WTC11 (cell line): ENCODE measurements around the gene ANP32E. TPM values are rescaled to one million over a fixed set of nuclear protein-coding genes. Genes with fewer than 3 reads are reported as not detected.

ENCODE experiments used
- ATAC-seq: fragments of 200-7000 bp; cut with Tn5 transposase; 2 replicates; pipeline ENCODE4 v1.10.0; 2021; ENCODE audit warnings: mild to moderate bottlenecking, moderate library complexity
- CTCF ChIA-PET: fragments of 300-600 bp; sonication (Branson Sonifier 250); formaldehyde crosslinking; loops from one replicate; lab custom pipeline; 2021; ENCODE audit warnings: antibody characterized with exemption; lab: Charles Lee
- POLR2A ChIA-PET: fragments of 350-600 bp; sonication (Branson Sonifier 250); formaldehyde crosslinking; loops from one replicate; lab custom pipeline; 2021; ENCODE audit warnings: antibody characterized with exemption; lab: Charles Lee
- DNase-seq: peaks from one replicate; pipeline ENCODE4 v3.0.0; 2021; ENCODE audit warnings: low spot score
- H3K27ac Mint-ChIP-seq: 2 replicates; pipeline ENCODE4 v1.8.0; 2021; ENCODE audit warnings: mixed read lengths
- H3K27me3 Mint-ChIP-seq: 2 replicates; pipeline ENCODE4 v1.8.0; 2021; ENCODE audit warnings: low read depth, mild to moderate bottlenecking, moderate library complexity, mixed read lengths
- H3K36me3 Mint-ChIP-seq: 2 replicates; pipeline ENCODE4 v1.8.0; 2021; ENCODE audit warnings: mixed read lengths
- H3K4me1 Mint-ChIP-seq: 2 replicates; pipeline ENCODE4 v1.8.0; 2022; ENCODE audit warnings: mixed read lengths
- H3K4me3 Mint-ChIP-seq: 2 replicates; pipeline ENCODE4 v1.8.0; 2021; ENCODE audit warnings: mild to moderate bottlenecking, moderate library complexity, mixed read lengths
- H3K9me3 Mint-ChIP-seq: 2 replicates; pipeline ENCODE4 v1.8.0; 2021; ENCODE audit warnings: mixed read lengths
- CREB1 ChIP-seq: sonication (generic); formaldehyde crosslinking; IDR thresholded peaks from 2 replicates; pipeline ENCODE4 v1.8.0; 2023; ENCODE audit warnings: mild to moderate bottlenecking, missing genetic modification reagents
- EMX1 ChIP-seq: fragments of 250-450 bp; sonication (Bioruptor Pico); IDR thresholded peaks from 2 replicates; pipeline ENCODE4 v1.8.0; 2021; ENCODE audit warnings: mild to moderate bottlenecking
- ESRRA ChIP-seq: sonication (generic); formaldehyde crosslinking; IDR thresholded peaks from 2 replicates; pipeline ENCODE4 v1.8.1; 2022; ENCODE audit warnings: mild to moderate bottlenecking, missing genetic modification reagents, borderline replicate concordance
- GABPB1 ChIP-seq: sonication (generic); formaldehyde crosslinking; IDR thresholded peaks from 2 replicates; pipeline ENCODE4 v1.8.1; 2023; ENCODE audit warnings: mild to moderate bottlenecking, missing genetic modification reagents
- GRHL2 ChIP-seq: fragments of 250-450 bp; sonication (Bioruptor Pico); IDR thresholded peaks from 2 replicates; pipeline ENCODE4 v1.8.0; 2022; ENCODE audit warnings: mild to moderate bottlenecking, moderate library complexity; ENCODE audit not compliant: insufficient replicate concordance, severe bottlenecking
- IRF2 ChIP-seq: sonication (generic); formaldehyde crosslinking; IDR thresholded peaks from 2 replicates; pipeline ENCODE4 v1.8.0; 2022; ENCODE audit warnings: low read depth, missing genetic modification reagents, borderline replicate concordance
- KAT7 ChIP-seq: sonication (generic); formaldehyde crosslinking; IDR thresholded peaks from 2 replicates; pipeline ENCODE4 v1.8.1; 2023; ENCODE audit warnings: missing genetic modification reagents, mild to moderate bottlenecking, borderline replicate concordance
- NR1H2 ChIP-seq: sonication (generic); formaldehyde crosslinking; IDR thresholded peaks from 2 replicates; pipeline ENCODE4 v1.9.0; 2021; ENCODE audit warnings: mild to moderate bottlenecking, moderate library complexity, missing genetic modification reagents
- RELA ChIP-seq: sonication (generic); formaldehyde crosslinking; IDR thresholded peaks from 2 replicates; pipeline ENCODE4 v1.8.1; 2022; ENCODE audit warnings: missing genetic modification reagents, mild to moderate bottlenecking, borderline replicate concordance
- ZNF317 ChIP-seq: sonication (generic); formaldehyde crosslinking; IDR thresholded peaks from 2 replicates; pipeline ENCODE4 v1.8.1; 2023; ENCODE audit warnings: low read depth, mild to moderate bottlenecking, moderate library complexity, missing genetic modification reagents, borderline replicate concordance
- ZNF423 ChIP-seq: fragments of 250-450 bp; sonication (Bioruptor Pico); IDR thresholded peaks from 2 replicates; pipeline ENCODE4 v2.1.2; 2022; ENCODE audit warnings: mild to moderate bottlenecking, moderate library complexity
- ZNF671 ChIP-seq: fragments of 250-450 bp; sonication (Bioruptor Pico); IDR thresholded peaks from 2 replicates; pipeline ENCODE4 v1.8.0; 2021; ENCODE audit warnings: mild to moderate bottlenecking
- total RNA-seq: library from RNA; stranded (reverse); gene quantifications from 3 replicates; pipeline ENCODE4 v1.2.3, GENCODE V29; 2021
- TF ChIP-seq, protein P1 (sequence below): sonication (generic); formaldehyde crosslinking; IDR thresholded peaks from 2 replicates; pipeline ENCODE4 v1.8.1; 2022; ENCODE audit warnings: mild to moderate bottlenecking, moderate library complexity, missing genetic modification reagents
- TF ChIP-seq, protein P2 (sequence below): fragments of 250-450 bp; sonication (Bioruptor Pico); IDR thresholded peaks from 2 replicates; pipeline ENCODE4 v1.8.0; 2021; ENCODE audit warnings: mild to moderate bottlenecking
- TF ChIP-seq, protein P3 (sequence below): sonication (generic); formaldehyde crosslinking; IDR thresholded peaks from 2 replicates; pipeline ENCODE4 v1.8.0; 2022; ENCODE audit warnings: mild to moderate bottlenecking, missing genetic modification reagents
- TF ChIP-seq, protein P4 (sequence below): fragments of 200-600 bp; IDR thresholded peaks from 2 replicates; pipeline ENCODE4 v1.8.0; 2022; ENCODE audit warnings: antibody characterized with exemption
- TF ChIP-seq, protein P5 (sequence below): fragments of 250-450 bp; sonication (Bioruptor Pico); IDR thresholded peaks from 2 replicates; pipeline ENCODE4 v1.9.0; 2021; ENCODE audit warnings: mild to moderate bottlenecking, borderline replicate concordance
- TF ChIP-seq, protein P6 (sequence below): sonication (generic); formaldehyde crosslinking; IDR thresholded peaks from 2 replicates; pipeline ENCODE4 v1.8.1; 2022; ENCODE audit warnings: missing genetic modification reagents, borderline replicate concordance

Gene ANP32E
- total RNA-seq, 1 experiment from 2014 or later, result 119 TPM

DNA sequence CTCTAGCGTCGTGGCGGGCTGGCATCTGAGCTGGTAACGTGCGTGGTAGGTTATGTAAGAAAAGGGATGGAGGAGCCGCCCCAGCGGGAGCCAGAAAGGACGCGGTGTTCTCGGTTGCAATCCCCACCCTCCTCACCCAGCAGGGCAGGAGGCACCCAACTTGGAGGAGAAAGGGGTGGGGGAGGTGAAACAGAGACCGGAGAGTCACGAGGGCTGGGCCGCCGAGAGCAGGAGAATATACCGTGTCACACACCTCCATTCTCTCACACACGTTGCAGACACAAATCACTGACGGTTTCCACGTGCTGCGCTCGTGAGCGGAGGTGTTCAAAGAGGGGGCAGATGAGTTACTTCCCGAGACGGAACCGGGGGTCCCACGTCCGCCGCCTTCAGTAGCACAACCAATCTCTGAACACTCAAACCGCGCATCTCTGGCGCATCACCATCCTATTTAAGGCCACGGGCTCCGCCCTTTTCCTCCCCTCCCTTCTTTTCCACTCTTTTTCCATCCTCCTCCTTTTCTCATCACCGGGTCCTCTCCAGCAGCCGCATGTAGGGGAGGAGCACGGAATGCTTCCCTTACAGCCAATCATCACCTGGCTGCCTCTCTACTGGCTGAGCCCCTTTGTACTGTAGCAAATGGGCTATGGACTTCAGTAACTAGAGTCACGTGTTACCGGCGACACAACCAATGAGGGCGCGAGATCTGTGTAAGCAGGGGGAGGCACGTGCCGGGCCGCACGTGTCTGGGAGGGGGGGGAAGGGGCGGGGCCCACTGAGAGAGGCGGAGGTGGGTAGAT, 46.0 kb upstream of the ANP32E start, which contains the start of gene CIART (continued):
- TF ChIP-seq ZNF317 (CRISPR knock-in tag) (no peak), CREB1 (CRISPR knock-in tag) (peak; percentile 50; the same call in 1 of the 2 replicates), ZNF423 (CRISPR knock-in tag) (0 out of 2 replicates have a peak, but pooled peaks have one; percentile 17), ESRRA (CRISPR knock-in tag) (0 out of 2 replicates have a peak, but pooled peaks have one; percentile 29), GABPB1 (no peak), ZNF671 (CRISPR knock-in tag) (no peak), KAT7 (no peak)
- TF ChIP-seq, protein P1, sequence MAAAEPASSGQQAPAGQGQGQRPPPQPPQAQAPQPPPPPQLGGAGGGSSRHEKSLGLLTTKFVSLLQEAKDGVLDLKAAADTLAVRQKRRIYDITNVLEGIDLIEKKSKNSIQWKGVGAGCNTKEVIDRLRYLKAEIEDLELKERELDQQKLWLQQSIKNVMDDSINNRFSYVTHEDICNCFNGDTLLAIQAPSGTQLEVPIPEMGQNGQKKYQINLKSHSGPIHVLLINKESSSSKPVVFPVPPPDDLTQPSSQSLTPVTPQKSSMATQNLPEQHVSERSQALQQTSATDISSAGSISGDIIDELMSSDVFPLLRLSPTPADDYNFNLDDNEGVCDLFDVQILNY (CRISPR knock-in tag), result peak; percentile 44; the same call in 1 of the 2 replicates
- TF ChIP-seq, protein P2, sequence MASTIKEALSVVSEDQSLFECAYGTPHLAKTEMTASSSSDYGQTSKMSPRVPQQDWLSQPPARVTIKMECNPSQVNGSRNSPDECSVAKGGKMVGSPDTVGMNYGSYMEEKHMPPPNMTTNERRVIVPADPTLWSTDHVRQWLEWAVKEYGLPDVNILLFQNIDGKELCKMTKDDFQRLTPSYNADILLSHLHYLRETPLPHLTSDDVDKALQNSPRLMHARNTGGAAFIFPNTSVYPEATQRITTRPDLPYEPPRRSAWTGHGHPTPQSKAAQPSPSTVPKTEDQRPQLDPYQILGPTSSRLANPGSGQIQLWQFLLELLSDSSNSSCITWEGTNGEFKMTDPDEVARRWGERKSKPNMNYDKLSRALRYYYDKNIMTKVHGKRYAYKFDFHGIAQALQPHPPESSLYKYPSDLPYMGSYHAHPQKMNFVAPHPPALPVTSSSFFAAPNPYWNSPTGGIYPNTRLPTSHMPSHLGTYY (CRISPR knock-in tag), result no peak
- TF ChIP-seq, protein P3, sequence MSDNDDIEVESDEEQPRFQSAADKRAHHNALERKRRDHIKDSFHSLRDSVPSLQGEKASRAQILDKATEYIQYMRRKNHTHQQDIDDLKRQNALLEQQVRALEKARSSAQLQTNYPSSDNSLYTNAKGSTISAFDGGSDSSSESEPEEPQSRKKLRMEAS, result peak; percentile 91

DNA sequence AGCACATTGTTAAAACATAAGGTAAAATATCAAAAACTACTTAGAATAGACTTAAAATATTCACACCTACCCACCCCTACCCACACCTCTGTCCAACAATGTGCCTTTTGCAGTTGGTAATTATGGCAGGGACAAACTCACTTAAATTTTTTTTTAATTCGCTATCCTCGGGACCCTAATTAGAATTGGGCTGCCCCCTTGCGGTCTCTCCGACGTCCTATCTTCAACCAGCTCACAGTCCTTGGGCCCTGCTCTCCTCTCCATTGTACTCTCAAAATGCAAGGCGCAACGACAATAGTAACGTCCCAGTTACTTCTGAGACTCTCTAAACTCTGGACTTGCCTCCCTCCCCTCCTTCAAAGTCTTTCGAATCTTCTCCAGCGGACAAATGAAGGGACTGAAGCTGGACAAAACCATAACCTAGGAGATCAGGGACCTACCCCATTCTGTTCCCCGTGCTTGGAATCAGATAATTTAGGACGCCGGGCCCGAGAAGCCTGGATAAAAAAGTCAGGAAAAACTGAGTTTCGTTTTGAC, 45.4 kb upstream of the ANP32E start:
- CTCF ChIA-PET, result interaction anchor here (0.8 to 7.6 kb wide), 10 partner anchors 8 to 82 kb away, joined by 3 to 123 read pairs (median 7); partner anchors contain the start of genes APH1A, C1orf54, CA14 and PRPF3
- H3K9me3 Mint-ChIP-seq, result no peaks in the 10 kb centered on the region
- H3K36me3 Mint-ChIP-seq, result peaks cover 15% of the 10 kb centered on the region
- H3K4me1 Mint-ChIP-seq, result peaks cover 22% of the 10 kb centered on the region
- H3K4me3 Mint-ChIP-seq, result peak overlapping the region; percentile 91
- peak; percentile 73 for DNase-seq
- peaks cover 36% of the 10 kb centered on the region for H3K27me3 Mint-ChIP-seq
- TF ChIP-seq NR1H2, result no peak
- TF ChIP-seq, protein P4, sequence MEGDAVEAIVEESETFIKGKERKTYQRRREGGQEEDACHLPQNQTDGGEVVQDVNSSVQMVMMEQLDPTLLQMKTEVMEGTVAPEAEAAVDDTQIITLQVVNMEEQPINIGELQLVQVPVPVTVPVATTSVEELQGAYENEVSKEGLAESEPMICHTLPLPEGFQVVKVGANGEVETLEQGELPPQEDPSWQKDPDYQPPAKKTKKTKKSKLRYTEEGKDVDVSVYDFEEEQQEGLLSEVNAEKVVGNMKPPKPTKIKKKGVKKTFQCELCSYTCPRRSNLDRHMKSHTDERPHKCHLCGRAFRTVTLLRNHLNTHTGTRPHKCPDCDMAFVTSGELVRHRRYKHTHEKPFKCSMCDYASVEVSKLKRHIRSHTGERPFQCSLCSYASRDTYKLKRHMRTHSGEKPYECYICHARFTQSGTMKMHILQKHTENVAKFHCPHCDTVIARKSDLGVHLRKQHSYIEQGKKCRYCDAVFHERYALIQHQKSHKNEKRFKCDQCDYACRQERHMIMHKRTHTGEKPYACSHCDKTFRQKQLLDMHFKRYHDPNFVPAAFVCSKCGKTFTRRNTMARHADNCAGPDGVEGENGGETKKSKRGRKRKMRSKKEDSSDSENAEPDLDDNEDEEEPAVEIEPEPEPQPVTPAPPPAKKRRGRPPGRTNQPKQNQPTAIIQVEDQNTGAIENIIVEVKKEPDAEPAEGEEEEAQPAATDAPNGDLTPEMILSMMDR, result peak; percentile 59
- TF ChIP-seq, all 79 proteins: peak for 1
- peak overlapping the region; percentile 99 for H3K27ac Mint-ChIP-seq
- peak; percentile 50 for ATAC-seq
- POLR2A ChIA-PET, result interaction anchor here (0.5 to 3.2 kb wide), 7 partner anchors 9 to 331 kb away, joined by 3 to 23 read pairs (median 8); partner anchors contain the start of genes APH1A, C1orf54, CA14 and RPRD2

DNA sequence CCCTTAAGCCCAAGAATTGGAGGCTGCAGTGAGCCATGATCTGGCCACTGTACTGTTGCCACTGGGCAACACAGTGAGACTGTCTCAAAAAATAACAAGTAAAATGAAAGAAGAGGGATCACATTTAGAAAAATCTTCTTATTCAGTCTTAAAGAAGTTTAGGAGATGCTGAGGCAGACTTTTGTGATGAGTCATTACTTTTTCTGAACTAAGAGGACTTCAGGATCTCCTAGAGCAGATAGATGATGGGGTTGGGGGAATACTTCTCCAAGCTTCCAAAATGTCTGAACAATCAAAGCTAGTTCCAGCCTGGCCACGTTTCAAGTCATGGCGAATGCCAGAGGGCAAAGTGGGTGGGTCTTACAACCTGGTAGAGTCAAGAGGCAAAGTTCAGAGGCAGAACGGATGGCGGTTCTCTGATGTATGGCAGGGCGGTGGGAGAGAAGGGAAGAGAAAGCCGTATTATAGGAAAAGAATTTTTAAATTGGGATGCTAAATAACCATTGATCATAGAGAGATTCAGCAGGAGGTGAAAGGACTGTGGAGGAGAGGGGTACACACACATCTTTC, 44.3 kb upstream of the ANP32E start:
- Mint-ChIP-seq H3K4me3 (peak overlapping the region; percentile 91), H3K36me3 (peaks cover 15% of the 10 kb centered on the region), H3K9me3 (no peaks in the 10 kb centered on the region), H3K4me1 (peaks cover 22% of the 10 kb centered on the region), H3K27ac (no peak overlapping the region; the same call in 1 of the 2 replicates), H3K27me3 (peaks cover 36% of the 10 kb centered on the region)
- CTCF ChIA-PET, result interaction anchor here (2.1 to 7.6 kb wide), 2 partner anchors 10 to 25 kb away, joined by 17 to 123 read pairs; partner anchors contain the start of genes APH1A and CA14
- ATAC-seq (no peak), DNase-seq (no peak)
- POLR2A ChIA-PET, result interaction anchor here (3.2 kb wide), 1 partner anchor 24 kb away, joined by 23 read pairs; no protein-coding TSS in a partner anchor
- TF ChIP-seq EMX1 (CRISPR knock-in tag) (no peak), RELA (CRISPR knock-in tag) (no peak), IRF2 (CRISPR knock-in tag) (no peak), GRHL2 (no peak)
- TF ChIP-seq, protein P5, sequence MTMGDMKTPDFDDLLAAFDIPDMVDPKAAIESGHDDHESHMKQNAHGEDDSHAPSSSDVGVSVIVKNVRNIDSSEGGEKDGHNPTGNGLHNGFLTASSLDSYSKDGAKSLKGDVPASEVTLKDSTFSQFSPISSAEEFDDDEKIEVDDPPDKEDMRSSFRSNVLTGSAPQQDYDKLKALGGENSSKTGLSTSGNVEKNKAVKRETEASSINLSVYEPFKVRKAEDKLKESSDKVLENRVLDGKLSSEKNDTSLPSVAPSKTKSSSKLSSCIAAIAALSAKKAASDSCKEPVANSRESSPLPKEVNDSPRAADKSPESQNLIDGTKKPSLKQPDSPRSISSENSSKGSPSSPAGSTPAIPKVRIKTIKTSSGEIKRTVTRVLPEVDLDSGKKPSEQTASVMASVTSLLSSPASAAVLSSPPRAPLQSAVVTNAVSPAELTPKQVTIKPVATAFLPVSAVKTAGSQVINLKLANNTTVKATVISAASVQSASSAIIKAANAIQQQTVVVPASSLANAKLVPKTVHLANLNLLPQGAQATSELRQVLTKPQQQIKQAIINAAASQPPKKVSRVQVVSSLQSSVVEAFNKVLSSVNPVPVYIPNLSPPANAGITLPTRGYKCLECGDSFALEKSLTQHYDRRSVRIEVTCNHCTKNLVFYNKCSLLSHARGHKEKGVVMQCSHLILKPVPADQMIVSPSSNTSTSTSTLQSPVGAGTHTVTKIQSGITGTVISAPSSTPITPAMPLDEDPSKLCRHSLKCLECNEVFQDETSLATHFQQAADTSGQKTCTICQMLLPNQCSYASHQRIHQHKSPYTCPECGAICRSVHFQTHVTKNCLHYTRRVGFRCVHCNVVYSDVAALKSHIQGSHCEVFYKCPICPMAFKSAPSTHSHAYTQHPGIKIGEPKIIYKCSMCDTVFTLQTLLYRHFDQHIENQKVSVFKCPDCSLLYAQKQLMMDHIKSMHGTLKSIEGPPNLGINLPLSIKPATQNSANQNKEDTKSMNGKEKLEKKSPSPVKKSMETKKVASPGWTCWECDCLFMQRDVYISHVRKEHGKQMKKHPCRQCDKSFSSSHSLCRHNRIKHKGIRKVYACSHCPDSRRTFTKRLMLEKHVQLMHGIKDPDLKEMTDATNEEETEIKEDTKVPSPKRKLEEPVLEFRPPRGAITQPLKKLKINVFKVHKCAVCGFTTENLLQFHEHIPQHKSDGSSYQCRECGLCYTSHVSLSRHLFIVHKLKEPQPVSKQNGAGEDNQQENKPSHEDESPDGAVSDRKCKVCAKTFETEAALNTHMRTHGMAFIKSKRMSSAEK (CRISPR knock-in tag), result no peak
- TF ChIP-seq, protein P6, sequence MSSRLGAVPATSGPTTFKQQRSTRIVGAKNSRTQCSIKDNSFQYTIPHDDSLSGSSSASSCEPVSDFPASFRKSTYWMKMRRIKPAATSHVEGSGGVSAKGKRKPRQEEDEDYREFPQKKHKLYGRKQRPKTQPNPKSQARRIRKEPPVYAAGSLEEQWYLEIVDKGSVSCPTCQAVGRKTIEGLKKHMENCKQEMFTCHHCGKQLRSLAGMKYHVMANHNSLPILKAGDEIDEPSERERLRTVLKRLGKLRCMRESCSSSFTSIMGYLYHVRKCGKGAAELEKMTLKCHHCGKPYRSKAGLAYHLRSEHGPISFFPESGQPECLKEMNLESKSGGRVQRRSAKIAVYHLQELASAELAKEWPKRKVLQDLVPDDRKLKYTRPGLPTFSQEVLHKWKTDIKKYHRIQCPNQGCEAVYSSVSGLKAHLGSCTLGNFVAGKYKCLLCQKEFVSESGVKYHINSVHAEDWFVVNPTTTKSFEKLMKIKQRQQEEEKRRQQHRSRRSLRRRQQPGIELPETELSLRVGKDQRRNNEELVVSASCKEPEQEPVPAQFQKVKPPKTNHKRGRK (CRISPR knock-in tag), result no peak
